SK-N-SH treated with all-trans-retinoic acid at 6 μM for 48 hours (cell line): Measurements from ENCODE around the gene UAP1L1.

Experiments
- ATAC-seq: fragments of 200-7000 bp; cut with Tn5 transposase; 3 replicates; pipeline ENCODE4 v1.9.1; 2020; ENCODE audit warnings: mild to moderate bottlenecking, moderate library complexity
- ARNTL ChIP-seq: fragments of 450-650 bp; formaldehyde crosslinking; IDR thresholded peaks from 2 replicates; pipeline ENCODE4 v1.5.0; 2020; ENCODE audit warnings: low read depth, mild to moderate bottlenecking, moderate library complexity, borderline replicate concordance
- BACH2 ChIP-seq: fragments of 250-450 bp; sonication (Bioruptor Pico); IDR thresholded peaks from 2 replicates; pipeline ENCODE4 v1.9.0; 2021; ENCODE audit warnings: mild to moderate bottlenecking, borderline replicate concordance
- CSDC2 ChIP-seq: fragments of 250-450 bp; sonication (Bioruptor Pico); IDR thresholded peaks from 2 replicates; pipeline ENCODE4 v1.5.0; 2020; ENCODE audit warnings: mild to moderate bottlenecking, moderate library complexity
- ESRRG ChIP-seq: fragments of 250-450 bp; sonication (Bioruptor Pico); IDR thresholded peaks from 2 replicates; pipeline ENCODE4 v1.6.1; 2021; ENCODE audit warnings: mild to moderate bottlenecking
- GLIS3 ChIP-seq: fragments of 250-450 bp; sonication (Bioruptor Pico); IDR thresholded peaks from 2 replicates; pipeline ENCODE4 v1.5.0; 2020; ENCODE audit warnings: mild to moderate bottlenecking, moderate library complexity
- ISL1 ChIP-seq: fragments of 250-450 bp; sonication (Bioruptor Pico); IDR thresholded peaks from 2 replicates; pipeline ENCODE4 v2.1.2; 2022; ENCODE audit warnings: mild to moderate bottlenecking, moderate library complexity
- OSR1 ChIP-seq: fragments of 250-450 bp; sonication (Bioruptor Pico); IDR thresholded peaks from 2 replicates; pipeline ENCODE4 v1.8.0; 2022; ENCODE audit warnings: moderate library complexity, mild to moderate bottlenecking, inconsistent platforms
- PPARA ChIP-seq: fragments of 250-450 bp; sonication (Bioruptor Pico); IDR thresholded peaks from 2 replicates; pipeline ENCODE4 v1.5.0; 2020; ENCODE audit warnings: mild to moderate bottlenecking, borderline replicate concordance
- RARB ChIP-seq: fragments of 250-450 bp; sonication (Bioruptor Pico); IDR thresholded peaks from 2 replicates; pipeline ENCODE4 v1.8.0; 2021; ENCODE audit warnings: mild to moderate bottlenecking, moderate library complexity
- TOX ChIP-seq: fragments of 250-450 bp; sonication (Bioruptor Pico); IDR thresholded peaks from 2 replicates; pipeline ENCODE4 v1.8.0; 2021; ENCODE audit warnings: mild to moderate bottlenecking, moderate library complexity, borderline replicate concordance
- ZC3H10 ChIP-seq: fragments of 250-450 bp; sonication (Bioruptor Pico); IDR thresholded peaks from 2 replicates; pipeline ENCODE4 v1.5.1; 2021; ENCODE audit warnings: mild to moderate bottlenecking, moderate library complexity
- ZFP3 ChIP-seq: fragments of 250-450 bp; sonication (Bioruptor Pico); IDR thresholded peaks from 2 replicates; pipeline ENCODE4 v1.5.0; 2020; ENCODE audit warnings: mild to moderate bottlenecking, moderate library complexity
- ZFP30 ChIP-seq: fragments of 450-650 bp; formaldehyde crosslinking; IDR thresholded peaks from 2 replicates; pipeline ENCODE4 v1.5.0; 2022; ENCODE audit warnings: mild to moderate bottlenecking, moderate library complexity
- ZNF565 ChIP-seq: fragments of 450-650 bp; formaldehyde crosslinking; conservative IDR thresholded peaks from 2 replicates; pipeline ENCODE4 v1.5.0; 2020; ENCODE audit warnings: low read depth, mild to moderate bottlenecking, moderate library complexity
- ZNF70 ChIP-seq: fragments of 450-650 bp; formaldehyde crosslinking; IDR thresholded peaks from 2 replicates; pipeline ENCODE4 v1.5.0; 2020; ENCODE audit warnings: mild to moderate bottlenecking, moderate library complexity
- ZNF8 ChIP-seq: fragments of 450-650 bp; formaldehyde crosslinking; IDR thresholded peaks from 2 replicates; pipeline ENCODE4 v1.5.0; 2020; ENCODE audit warnings: mild to moderate bottlenecking, moderate library complexity
- TF ChIP-seq, protein P1 (sequence below): fragments of 250-450 bp; sonication (Bioruptor Pico); IDR thresholded peaks from 2 replicates; pipeline ENCODE4 v1.5.1; 2020; ENCODE audit warnings: low read depth, mild to moderate bottlenecking, moderate library complexity
- TF ChIP-seq, protein P2 (sequence below): fragments of 250-450 bp; sonication (Bioruptor Pico); IDR thresholded peaks from 2 replicates; pipeline ENCODE4 v1.5.1; 2021; ENCODE audit warnings: mild to moderate bottlenecking, moderate library complexity
- TF ChIP-seq, protein P3 (sequence below): fragments of 250-450 bp; sonication (Bioruptor Pico); IDR thresholded peaks from 2 replicates; pipeline ENCODE4 v1.5.0; 2020; ENCODE audit warnings: mild to moderate bottlenecking, moderate library complexity
- TF ChIP-seq, protein P4 (sequence below): fragments of 250-450 bp; sonication (Bioruptor Pico); IDR thresholded peaks from 2 replicates; pipeline ENCODE4 v1.8.0; 2020; ENCODE audit warnings: mild to moderate bottlenecking, moderate library complexity, borderline replicate concordance
- TF ChIP-seq, protein P5 (sequence below): fragments of 250-450 bp; sonication (Bioruptor Pico); IDR thresholded peaks from 2 replicates; pipeline ENCODE4 v1.8.0; 2021; ENCODE audit warnings: low read depth, mild to moderate bottlenecking, moderate library complexity, borderline replicate concordance

Gene UAP1L1

DNA sequence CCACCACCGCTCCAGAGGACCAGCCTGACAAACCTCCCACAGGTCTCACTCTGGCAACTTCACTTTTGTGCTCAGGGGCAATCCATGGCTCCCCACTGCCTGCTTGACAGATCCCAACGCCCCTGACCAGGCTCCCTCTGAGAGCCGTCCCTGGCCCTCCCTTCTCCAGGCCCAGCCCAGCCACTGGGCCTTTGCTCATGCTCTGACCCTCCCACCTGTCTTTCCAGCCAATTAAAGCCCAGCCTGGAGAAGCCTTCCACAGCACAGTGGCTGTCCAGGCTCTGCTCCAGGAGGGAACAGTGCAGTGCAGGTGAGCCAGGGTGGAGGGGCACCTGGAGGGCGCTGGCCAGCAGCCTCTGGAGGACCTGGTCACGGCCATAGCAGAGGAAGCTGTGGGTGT is 26.7 kb upstream of the UAP1L1 start:
- no peak for ATAC-seq
- TF ChIP-seq ZFP30 (CRISPR knock-in tag) (no peak), PPARA (CRISPR knock-in tag) (no peak), OSR1 (CRISPR knock-in tag) (no peak), ZNF8 (CRISPR knock-in tag) (no peak), ARNTL (no peak), ZC3H10 (no peak), GLIS3 (CRISPR knock-in tag) (no peak), TOX (CRISPR knock-in tag) (no peak), BACH2 (CRISPR knock-in tag) (no peak), ZNF70 (CRISPR knock-in tag) (no peak), ESRRG (CRISPR knock-in tag) (no peak), ISL1 (CRISPR knock-in tag) (no peak), CSDC2 (CRISPR knock-in tag) (no peak)
- TF ChIP-seq, protein P1, sequence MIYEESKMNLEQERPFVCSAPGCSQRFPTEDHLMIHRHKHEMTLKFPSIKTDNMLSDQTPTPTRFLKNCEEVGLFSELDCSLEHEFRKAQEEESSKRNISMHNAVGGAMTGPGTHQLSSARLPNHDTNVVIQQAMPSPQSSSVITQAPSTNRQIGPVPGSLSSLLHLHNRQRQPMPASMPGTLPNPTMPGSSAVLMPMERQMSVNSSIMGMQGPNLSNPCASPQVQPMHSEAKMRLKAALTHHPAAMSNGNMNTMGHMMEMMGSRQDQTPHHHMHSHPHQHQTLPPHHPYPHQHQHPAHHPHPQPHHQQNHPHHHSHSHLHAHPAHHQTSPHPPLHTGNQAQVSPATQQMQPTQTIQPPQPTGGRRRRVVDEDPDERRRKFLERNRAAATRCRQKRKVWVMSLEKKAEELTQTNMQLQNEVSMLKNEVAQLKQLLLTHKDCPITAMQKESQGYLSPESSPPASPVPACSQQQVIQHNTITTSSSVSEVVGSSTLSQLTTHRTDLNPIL (CRISPR knock-in tag) = no peak

DNA sequence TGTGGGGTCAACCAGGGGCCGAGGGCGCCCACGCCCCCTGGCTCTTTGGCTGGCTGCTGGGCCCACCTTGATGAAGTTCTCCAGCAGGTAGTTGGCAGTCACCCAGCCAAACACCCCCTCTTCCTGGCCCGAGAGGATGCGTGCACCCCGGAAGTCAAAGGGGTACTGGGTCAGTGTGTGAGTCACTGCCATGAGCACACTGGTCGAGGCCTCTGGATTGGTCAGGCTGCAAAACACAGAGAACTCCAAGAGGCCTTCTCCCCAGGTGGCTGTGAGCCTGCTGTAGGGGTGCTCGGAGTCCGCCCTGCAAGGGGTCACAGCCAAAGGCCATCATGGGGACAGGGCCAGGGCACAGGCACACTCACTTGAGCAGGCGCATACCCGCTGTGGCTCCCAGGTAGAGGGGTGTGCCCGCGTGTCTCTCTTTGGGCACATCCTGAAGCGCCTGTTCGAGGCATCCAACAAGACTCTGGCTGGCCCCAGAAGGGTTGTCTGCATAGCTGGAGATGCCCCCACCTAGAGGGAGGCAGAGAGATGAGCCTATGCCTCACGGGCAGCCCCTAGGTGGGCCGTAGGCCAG is 26.1 kb upstream of the UAP1L1 start:
- ATAC-seq = no peak
- no peak for TF ChIP-seq ARNTL
- TF ChIP-seq, protein P2, sequence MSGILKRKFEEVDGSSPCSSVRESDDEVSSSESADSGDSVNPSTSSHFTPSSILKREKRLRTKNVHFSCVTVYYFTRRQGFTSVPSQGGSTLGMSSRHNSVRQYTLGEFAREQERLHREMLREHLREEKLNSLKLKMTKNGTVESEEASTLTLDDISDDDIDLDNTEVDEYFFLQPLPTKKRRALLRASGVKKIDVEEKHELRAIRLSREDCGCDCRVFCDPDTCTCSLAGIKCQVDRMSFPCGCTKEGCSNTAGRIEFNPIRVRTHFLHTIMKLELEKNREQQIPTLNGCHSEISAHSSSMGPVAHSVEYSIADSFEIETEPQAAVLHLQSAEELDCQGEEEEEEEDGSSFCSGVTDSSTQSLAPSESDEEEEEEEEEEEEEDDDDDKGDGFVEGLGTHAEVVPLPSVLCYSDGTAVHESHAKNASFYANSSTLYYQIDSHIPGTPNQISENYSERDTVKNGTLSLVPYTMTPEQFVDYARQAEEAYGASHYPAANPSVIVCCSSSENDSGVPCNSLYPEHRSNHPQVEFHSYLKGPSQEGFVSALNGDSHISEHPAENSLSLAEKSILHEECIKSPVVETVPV (CRISPR knock-in tag) = no peak
- TF ChIP-seq, protein P3, sequence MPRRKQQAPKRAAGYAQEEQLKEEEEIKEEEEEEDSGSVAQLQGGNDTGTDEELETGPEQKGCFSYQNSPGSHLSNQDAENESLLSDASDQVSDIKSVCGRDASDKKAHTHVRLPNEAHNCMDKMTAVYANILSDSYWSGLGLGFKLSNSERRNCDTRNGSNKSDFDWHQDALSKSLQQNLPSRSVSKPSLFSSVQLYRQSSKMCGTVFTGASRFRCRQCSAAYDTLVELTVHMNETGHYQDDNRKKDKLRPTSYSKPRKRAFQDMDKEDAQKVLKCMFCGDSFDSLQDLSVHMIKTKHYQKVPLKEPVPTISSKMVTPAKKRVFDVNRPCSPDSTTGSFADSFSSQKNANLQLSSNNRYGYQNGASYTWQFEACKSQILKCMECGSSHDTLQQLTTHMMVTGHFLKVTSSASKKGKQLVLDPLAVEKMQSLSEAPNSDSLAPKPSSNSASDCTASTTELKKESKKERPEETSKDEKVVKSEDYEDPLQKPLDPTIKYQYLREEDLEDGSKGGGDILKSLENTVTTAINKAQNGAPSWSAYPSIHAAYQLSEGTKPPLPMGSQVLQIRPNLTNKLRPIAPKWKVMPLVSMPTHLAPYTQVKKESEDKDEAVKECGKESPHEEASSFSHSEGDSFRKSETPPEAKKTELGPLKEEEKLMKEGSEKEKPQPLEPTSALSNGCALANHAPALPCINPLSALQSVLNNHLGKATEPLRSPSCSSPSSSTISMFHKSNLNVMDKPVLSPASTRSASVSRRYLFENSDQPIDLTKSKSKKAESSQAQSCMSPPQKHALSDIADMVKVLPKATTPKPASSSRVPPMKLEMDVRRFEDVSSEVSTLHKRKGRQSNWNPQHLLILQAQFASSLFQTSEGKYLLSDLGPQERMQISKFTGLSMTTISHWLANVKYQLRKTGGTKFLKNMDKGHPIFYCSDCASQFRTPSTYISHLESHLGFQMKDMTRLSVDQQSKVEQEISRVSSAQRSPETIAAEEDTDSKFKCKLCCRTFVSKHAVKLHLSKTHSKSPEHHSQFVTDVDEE (CRISPR knock-in tag) = no peak
- TF ChIP-seq TOX (CRISPR knock-in tag) = no peak
- TF ChIP-seq ZFP3 = no peak
- no peak for TF ChIP-seq ZNF565 (CRISPR knock-in tag)
- no peak for TF ChIP-seq ISL1 (CRISPR knock-in tag)
- TF ChIP-seq, protein P4, sequence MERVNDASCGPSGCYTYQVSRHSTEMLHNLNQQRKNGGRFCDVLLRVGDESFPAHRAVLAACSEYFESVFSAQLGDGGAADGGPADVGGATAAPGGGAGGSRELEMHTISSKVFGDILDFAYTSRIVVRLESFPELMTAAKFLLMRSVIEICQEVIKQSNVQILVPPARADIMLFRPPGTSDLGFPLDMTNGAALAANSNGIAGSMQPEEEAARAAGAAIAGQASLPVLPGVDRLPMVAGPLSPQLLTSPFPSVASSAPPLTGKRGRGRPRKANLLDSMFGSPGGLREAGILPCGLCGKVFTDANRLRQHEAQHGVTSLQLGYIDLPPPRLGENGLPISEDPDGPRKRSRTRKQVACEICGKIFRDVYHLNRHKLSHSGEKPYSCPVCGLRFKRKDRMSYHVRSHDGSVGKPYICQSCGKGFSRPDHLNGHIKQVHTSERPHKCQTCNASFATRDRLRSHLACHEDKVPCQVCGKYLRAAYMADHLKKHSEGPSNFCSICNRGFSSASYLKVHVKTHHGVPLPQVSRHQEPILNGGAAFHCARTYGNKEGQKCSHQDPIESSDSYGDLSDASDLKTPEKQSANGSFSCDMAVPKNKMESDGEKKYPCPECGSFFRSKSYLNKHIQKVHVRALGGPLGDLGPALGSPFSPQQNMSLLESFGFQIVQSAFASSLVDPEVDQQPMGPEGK (CRISPR knock-in tag) = no peak
- no peak for TF ChIP-seq PPARA (CRISPR knock-in tag)
- TF ChIP-seq CSDC2 (CRISPR knock-in tag) = no peak
- no peak for TF ChIP-seq ZNF70 (CRISPR knock-in tag)
- TF ChIP-seq ZFP30 (CRISPR knock-in tag) = no peak
- TF ChIP-seq ZC3H10 = no peak
- TF ChIP-seq, protein P1 (CRISPR knock-in tag) = no peak
- TF ChIP-seq, protein P5, sequence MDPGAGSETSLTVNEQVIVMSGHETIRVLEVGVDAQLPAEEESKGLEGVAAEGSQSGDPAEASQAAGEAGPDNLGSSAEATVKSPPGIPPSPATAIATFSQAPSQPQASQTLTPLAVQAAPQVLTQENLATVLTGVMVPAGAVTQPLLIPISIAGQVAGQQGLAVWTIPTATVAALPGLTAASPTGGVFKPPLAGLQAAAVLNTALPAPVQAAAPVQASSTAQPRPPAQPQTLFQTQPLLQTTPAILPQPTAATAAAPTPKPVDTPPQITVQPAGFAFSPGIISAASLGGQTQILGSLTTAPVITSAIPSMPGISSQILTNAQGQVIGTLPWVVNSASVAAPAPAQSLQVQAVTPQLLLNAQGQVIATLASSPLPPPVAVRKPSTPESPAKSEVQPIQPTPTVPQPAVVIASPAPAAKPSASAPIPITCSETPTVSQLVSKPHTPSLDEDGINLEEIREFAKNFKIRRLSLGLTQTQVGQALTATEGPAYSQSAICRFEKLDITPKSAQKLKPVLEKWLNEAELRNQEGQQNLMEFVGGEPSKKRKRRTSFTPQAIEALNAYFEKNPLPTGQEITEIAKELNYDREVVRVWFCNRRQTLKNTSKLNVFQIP (CRISPR knock-in tag) = no peak
- TF ChIP-seq ESRRG (CRISPR knock-in tag) = no peak
- no peak for TF ChIP-seq GLIS3 (CRISPR knock-in tag)
- no peak for TF ChIP-seq RARB
